SKM-1 (cell line): Measurements from ENCODE around the gene FOXL1.

ENCODE experiments used
- DNase-seq: peaks from one replicate; lab custom pipeline; 2025; ENCODE audit not compliant: unreplicated experiment; lab: John Stamatoyannopoulos, UW

The FOXL1 gene

GRCh38 chr16:86568677-86569623 lies 9.4 kb upstream of the FOXL1 start:
- no peak for DNase-seq

GRCh38 chr16:86569701-86570447 lies 8.5 kb upstream of the FOXL1 start:
- no peak for DNase-seq

GRCh38 chr16:86570558-86571529 lies 7.5 kb upstream of the FOXL1 start:
- DNase-seq, result no peak

- DNase-seq, result no peak
Measured at GRCh38 chr16:86571530-86571915, 6.8 kb upstream of the FOXL1 start.

GRCh38 chr16:86572041-86572521 lies 6.3 kb upstream of the FOXL1 start:
- DNase-seq, result no peak

- no peak for DNase-seq
Measured at GRCh38 chr16:86572606-86573005, 5.7 kb upstream of the FOXL1 start.

GRCh38 chr16:86573215-86573614 lies 5.1 kb upstream of the FOXL1 start:
- DNase-seq, result no peak

GRCh38 chr16:86573646-86574508 lies 4.5 kb upstream of the FOXL1 start:
- DNase-seq, result no peak

GRCh38 chr16:86574646-86575045 lies 3.7 kb upstream of the FOXL1 start:
- no peak for DNase-seq

GRCh38 chr16:86575095-86575685 lies 3.2 kb upstream of the FOXL1 start:
- no peak for DNase-seq

- no peak for DNase-seq
Measured at GRCh38 chr16:86575754-86576557, 2.4 kb upstream of the FOXL1 start.

GRCh38 chr16:86576591-86577313 lies 1.6 kb upstream of the FOXL1 start:
- DNase-seq, result no peak

GRCh38 chr16:86577314-86577971 lies 906 bp upstream of the FOXL1 start:
- no peak for DNase-seq

GRCh38 chr16:86578611-86579267 lies 390 bp downstream of the FOXL1 start:
- DNase-seq, result no peak

GRCh38 chr16:86579268-86580062 lies 1.1 kb downstream of the FOXL1 start:
- DNase-seq, result no peak
